Activated T-helper 1 cell treated with anti-CD3 and anti-CD28 coated beads, Interleukin-2, amount 50 U/mL, for 16 hours (primary cell): ENCODE data around the gene MUC5AC.
"Not testable (repeated sequence)": the region's sequence is repeated elsewhere in the genome, so short reads cannot be mapped to it uniquely, and the experiment has no call there.

Experiments used
- DNase-seq, 2 donors: peaks; one replicate each; pipeline ENCODE4 v3.0.0-alpha.2; 2020; ENCODE audit warnings: low read depth in 1 of 2, low spot score in 1 of 2

Gene MUC5AC

DNA sequence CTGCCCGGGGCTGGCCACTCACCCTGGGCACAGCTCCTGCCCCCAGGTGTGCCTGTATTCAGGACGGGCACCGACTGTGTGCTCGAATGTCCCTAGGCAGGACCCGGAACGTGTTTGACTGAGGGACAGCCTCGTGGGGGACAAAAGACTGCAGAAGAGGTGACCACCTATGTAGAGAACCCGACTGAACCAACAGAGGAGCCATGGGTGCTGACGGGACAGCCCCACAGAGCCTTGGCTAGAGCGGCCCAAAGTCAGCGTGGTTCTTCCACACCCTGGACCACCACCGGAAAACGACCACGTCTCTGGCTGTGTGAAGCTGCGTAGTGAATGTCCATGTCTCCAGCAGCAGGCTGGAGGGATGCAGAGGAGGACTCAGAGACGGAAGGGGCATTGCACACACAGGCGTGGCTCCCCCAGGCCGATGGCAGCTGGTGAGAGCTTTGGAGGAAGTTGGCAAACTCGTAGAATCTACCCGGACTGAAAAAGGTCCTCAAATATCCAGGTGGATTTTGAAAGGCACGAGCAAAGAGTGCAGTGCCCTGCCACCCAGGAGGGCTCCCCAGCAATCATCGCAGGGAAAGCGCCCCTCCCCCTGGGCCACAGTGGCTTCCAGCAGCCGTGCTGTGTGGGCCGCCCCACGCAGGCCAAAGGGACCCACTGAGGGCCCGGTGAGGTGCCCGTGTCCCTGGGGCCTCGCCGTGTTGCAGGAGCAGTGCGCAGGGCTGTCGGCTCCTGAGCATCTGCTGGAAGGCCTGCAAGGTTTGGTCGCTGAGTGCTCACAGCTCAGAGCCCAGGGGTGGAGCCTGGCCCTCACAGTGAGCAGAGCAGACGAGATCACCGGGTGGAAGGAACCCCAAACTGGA lies 47.6 kb downstream of the MUC5AC start:
- no peak for DNase-seq

DNA sequence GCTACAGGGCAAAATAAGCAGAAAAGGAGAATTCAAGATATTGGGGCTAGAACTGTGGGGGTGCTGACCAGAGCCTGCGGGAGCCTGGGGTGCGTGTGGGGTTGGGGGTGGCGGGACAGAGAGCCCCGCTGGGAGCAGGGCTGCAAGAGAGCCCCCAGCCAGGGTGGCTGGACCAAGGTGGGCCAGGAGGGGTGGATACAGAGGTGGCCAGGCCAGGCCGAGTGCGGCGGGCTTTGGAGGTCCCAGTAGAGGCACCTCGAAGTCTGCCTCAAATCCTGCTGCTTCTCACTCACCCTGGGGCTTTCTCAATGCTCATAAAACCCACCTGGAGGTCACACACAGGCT lies 48.2 kb downstream of the MUC5AC start:
- DNase-seq: no peak

DNA sequence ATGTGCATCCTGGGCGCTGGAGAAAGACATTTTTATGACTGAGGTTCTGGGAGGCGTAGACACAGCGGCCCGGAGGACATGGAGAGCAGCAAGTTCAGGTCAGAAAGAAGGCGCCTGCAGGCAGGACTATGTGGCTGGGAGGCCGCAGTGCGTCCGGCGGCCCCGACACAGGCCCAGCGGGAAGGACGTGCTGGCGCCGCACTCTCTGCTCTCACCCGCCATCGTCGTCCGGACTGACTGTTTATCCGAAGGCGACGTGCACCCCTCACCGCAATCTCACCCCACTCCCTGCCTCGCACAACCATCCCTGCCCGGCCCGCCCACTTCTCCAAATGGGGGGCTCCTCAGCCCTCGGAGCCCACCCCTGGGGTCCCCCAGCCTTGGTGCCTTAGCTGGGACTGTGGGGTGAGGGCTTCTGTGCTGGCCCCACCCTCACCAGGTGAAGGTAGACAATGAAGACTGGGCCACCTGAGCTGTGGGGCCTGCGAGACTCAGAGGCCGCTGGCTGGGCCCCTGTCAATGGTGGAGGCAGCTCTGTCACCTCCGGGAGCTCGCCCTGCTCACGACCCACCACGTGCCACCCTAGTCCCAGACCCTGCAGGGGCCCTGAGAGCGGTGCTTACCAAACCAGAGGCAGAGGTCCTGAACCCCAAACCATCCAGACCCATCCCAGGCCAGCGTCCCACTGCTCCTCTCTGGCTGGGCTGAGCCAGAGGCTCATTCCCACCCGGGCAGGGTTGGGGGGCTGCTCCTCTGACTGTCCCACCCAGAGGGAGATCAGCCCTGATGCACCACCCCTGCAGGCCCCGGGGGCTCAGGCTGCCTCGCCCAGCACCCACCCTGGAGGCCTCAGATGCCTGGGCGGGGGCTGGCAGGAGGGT lies 48.9 kb downstream of the MUC5AC start:
- DNase-seq: no peak

DNA sequence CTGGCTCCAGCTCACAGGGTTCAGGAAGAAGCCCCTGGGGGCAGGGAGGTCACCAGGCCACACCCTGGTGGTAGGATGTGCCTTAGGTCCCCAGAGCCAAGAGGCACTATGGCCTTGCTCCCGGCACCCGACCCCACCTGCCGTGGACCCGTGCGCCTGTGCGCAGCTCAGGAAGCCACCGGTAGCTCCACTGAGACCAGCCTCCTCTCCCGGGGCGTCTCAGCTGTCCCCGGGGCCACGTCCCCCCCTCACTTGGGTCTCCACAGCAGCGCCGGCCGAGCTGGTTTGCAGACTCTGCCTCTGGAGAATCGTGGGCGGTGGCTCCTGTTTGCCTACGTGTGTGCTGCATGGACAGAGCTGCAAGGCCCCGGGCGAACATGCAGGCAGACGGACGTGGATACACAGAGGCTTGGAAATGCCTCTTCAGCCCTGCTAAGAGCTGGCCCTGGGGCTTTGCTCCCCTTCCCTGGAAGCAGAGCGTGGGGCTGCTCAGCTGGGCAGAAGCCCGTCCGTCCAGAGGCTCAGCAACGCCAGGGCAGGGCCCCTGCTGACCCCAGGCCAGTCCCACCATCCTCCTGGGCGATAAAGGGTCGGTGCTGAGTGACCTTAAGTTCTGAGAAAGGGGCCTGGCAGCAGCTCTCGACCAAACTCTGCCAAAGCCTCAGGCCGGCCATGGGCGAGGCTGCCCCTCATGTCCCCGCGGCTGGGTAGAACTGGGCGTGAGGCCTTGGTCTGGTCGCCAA lies 49.8 kb downstream of the MUC5AC start:
- no peak for DNase-seq

DNA sequence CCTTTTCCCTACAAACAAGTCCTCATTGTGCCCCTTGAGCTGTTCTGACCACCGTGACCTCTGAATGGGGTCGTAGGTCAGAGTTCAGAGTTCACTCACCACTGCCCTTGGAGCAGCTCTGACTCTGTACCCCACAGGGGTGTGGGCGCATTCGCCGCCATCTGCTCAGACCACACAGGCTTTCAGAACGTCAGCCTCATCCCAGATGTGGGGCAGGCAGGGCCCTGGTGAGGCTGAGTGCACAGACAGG lies 50.3 kb downstream of the MUC5AC start:
- DNase-seq: no peak

DNA sequence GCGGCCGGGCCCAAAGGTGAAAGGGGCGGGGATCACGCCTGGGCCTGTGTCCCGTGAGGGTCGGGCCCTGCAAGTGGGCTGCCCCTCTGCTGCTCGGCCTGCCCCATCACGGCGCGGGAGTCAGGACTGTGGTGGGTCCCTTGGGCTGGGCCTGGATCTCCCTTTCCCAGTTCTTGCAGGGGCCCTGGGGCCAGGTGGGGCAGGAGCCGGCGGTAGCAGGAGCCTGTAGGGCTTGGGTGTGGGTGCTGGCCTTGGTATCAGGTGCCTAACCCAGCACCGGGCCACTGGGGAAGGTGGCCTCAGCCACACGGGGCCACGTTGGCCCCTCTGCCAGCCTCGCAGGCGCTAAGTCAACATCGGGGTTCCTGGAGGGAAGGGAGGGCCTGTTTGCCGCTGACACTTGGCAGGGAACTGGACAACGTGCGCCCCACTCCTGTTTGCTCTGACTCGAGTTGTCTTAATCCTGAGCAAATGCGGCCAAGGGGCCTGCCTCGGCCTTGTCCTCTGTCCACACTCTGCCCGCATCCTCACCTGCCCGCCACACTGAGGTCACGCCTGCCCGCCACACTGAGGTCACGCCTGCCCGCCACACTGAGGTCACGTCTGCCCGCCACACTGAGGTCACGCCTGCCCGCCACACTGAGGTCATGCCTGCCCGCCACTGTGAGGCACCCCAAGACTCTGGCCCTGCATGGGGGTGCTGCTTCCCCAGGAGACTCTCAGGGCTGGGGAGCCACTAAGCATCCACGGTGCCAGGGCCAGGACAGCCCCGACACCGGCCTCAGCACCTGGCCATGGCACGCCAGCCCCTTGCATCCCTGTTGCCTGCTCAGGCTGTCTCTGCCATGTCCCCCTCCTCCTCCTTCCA lies 50.9 kb downstream of the MUC5AC start:
- DNase-seq: no peak

DNA sequence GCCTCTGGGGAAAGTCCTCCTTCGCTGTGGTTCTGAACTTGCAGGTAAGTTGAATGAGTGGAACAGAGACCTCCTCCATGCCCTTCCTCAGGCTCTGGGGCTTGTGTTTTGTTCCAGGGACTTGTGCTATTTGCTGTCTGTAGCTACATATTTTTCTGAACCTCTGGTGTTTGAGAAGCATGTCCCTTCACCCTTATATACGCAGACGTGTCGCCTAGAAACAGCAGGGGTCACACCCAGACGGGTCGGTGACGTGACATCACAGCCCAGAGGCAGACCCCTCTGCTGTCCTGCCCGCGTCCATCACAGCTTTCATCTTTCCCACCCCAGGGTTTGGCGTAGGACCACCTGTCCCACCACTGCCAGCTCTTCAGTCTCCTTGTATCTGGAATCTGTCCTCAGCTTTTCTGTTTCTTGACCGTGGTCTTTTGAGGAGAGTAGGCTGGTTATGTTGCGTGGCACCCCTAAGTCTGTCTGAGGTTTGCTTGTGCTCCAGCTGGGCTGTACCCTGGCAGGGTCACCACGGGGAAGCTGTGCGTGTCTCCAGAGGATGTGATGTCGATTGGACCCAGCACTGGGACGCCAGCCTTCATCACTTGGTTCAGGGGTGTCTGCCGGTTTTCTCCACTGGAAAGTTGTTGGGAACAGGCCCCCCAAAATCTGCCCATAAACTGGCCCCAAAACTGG lies 51.8 kb downstream of the MUC5AC start:
- no peak for DNase-seq

DNA sequence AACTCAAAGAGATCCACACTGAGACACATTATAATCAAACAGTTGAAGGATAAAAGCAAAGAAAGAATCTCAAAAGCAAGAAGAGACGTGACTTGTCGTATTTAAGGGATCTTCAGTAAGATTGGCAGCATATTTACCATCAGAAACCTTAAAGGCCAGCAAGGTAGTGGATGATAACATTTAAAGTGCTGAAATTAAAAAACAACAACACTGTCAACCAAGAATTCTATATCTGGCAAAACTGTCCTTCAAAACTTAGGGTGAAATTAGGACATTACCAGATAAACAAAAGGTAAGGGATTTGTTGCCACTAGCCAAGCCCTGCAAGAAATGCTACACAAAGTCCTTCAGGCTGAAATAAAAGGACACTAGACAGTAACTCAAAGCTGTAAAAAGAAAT lies 54.1 kb downstream of the MUC5AC start:
- DNase-seq: no peak

DNA sequence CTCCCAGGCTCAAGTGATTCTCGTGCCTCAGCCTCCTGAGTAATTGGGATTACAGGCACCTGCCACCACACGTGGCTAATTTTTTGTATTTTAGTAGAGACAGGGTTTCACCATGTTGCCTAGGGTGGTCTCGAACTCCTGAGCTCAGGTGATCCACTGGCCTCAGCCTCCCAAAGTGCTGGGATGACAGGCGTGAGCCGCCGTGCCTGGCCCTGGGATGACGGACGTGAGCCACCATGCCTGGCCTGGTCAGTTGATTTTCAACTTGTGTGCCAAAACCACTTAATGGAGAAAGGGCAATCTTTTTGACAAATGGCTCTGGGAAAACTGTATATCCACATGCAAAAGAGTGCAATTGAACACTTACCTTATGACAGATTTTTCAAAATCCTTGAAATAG lies 58.1 kb downstream of the MUC5AC start:
- not testable (repeated sequence) for DNase-seq

DNA sequence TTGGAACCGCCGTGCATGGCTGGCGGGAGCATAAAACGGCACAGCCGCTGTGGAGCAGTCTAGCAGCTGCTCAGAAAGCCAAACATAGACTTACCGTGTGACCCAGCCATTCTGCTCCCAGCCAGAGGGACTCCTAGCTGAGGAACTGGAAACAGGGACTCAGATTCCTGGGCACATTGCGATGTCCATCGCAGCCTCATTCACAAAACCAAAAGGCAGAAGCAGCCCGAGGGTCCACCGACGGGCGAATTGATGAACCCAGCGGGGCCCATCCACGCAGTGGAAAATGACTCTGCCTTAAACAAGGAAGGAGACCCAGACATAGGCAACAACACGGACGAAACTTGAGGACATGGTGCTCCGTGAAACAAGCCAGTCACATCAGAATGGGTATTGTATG lies 59.4 kb downstream of the MUC5AC start:
- DNase-seq: no peak

DNA sequence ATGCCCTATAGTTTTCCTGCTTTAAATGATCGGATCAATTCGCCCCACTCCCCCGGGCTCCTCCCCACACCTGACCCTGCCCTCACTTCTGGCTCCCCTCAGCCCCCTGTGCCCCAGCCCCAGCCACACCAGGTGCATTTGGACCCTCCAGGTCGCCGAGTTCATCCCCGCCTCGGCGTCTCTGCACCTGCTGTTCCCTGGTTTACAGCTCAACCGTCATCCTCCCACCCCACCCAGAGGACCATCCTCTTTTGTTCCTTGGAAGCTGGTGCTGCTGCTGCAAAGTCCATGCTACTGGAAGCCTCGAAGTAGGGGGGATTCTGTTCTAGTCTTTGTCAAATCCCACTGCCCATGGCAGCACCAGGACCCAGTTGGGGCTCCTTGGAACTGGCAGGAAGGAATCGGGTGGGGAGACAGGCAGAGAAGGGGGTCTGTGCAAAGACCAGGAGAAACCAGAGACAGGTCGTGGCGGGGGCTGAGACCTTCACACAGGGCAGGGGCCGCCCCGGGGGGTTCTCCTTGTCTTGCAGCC lies 60.6 kb downstream of the MUC5AC start:
- DNase-seq: no peak

DNA sequence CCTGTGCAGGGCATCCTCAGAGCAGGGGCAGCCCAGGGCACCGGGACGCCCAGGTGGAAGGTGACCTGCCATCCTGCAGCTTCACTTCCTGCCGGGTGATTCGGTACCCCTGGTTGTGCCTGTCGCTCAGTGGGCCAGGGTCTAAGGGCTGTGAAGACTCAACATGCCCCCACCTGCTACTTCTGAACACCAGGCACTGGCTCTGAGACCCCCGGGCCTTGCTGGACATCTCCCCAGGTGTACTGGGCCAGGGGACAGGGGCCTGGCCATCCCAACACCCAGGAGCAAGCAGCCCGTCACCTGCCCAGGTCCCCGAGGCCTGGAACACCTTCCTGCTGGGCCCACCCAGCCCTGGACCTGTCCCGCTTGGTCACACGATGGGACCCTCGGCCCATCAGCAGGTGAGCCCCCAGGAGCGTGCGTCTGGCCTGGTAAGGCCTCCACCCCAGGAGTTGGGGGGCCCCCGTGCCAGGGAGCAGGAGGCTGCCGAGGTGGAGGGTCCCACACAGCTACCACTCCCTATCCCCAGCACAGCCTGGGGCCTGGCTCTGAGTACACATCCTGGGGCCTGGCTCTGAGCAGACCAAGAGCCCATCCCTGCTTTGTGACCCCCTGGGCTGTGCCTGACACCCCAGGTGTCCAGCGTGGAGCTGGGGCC lies 61.2 kb downstream of the MUC5AC start:
- DNase-seq: no peak

DNA sequence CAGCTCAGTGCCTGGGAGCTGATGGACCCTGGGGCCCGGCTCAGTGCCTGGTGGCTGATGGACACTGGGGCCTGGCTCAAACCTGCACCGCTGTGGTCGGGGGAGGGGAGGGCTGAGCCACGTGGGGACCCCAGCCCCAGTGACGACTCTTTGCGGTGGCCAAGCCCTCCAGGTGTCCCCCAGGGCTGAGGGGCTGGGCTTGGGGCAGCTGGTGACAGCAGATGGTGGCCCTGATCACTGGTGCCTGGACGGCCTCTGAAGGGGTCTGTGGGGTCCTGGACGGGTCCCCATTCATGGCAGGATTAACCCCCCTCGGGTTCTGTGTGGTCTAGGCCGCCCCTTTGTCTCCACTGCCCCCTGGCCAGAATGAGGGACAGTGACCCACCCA lies 61.7 kb downstream of the MUC5AC start:
- no peak for DNase-seq

DNA sequence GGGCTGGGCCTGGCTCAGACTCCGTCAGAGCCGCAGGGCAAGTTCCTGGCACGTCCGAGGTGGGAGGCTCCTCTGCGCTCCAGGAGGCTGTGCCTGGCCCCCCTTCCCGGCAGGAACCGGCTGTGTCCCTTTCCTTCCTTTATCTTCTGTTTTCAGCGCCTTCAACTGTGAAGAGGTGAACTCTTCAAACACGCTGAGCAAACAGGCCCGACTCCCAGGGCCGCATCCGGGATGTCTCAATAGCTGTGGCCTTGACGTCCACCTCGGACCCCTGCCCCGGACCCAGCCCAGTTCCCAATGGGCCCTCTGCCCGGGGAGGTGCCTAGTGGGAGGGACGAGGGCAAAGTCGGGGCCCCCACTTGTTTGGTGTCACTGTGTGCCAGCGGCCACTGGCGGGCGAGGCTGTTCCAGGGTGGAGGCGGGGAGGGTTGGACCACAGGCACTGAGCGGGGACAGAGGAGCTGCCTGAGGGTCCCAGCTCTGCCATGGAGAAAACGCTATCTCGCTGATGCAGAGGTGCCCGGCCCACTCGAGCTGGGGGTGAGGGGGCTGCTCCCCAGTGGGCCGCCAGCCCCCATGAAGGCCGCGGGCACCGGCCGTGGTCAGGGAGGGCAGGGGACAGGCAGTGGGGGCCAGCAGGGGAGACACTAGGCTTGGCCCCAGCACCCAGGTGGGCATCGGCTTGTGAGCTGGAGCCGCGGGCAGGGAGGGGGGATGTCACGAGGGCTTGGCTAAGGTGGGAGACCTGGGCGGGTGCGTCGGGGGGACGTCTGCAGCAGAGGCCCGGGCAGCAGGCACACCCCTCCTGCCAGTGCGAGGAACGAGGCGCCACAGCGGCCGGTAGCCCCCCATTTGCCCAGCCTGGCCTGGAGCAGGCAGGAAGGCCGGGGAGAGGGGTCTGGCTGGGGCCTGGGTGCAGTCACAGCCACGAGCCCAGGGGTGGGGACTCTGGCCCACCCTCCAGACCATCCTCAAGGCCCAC lies 62.4 kb downstream of the MUC5AC start:
- no peak for DNase-seq

DNA sequence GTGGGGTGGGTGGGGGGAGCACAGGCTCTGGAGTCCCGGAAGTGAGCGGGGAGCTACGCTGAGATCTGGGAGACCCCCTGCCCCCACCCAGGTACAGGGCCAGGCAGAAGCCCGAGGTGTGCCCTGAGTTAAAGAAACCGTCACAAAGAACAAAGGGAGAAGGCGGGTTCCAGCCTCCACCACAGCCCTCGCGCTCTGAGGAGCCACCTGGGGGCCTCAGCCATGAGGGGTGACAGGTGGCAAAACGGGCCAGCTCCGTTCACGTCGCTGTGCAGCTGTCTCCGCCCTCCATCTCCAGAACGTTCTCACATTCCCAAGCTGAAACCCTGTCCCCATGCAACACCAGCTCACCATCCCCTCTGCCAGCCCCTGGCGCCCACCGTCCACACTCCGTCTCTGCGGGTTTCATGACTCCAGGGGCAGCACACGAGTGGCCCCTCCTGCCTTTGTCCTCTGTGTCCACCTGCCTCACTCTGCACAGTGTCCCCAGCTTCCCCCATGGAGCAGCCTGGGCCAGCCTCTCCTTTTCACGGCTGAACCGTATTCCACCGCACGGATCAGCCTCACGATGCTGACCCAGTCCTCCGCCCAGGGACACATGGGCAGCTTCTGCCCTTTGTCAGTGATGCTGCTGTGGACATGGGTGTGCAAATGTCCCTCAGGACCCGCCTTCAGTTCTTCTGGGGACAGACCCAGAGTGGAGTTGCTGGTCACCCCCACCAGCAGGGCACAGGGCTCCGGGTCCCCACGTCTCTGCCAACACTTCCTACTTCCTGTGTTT lies 63.4 kb downstream of the MUC5AC start:
- no peak for DNase-seq

DNA sequence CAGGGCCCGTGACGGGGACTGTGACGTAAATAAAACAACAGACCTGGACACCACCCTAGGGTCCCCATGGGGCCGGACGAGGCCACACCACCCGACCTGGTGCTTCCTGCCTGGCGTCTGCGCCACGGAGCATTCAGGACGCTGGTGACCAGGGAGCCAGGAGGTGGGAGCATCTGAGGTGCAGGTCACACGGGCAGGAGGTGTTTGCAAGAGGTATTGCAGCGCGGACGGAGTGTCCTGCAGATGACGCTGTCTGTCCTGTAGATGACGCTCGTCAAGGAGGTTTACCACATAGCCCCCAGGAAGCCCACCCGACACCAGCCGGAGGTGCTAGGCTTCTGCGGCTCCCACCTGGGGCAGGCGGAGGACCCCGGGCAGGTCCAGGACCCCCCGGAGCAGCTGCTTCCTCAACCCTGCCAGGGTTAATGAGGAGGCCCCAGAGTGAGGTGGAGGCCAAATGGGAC lies 64.1 kb downstream of the MUC5AC start:
- no peak for DNase-seq

DNA sequence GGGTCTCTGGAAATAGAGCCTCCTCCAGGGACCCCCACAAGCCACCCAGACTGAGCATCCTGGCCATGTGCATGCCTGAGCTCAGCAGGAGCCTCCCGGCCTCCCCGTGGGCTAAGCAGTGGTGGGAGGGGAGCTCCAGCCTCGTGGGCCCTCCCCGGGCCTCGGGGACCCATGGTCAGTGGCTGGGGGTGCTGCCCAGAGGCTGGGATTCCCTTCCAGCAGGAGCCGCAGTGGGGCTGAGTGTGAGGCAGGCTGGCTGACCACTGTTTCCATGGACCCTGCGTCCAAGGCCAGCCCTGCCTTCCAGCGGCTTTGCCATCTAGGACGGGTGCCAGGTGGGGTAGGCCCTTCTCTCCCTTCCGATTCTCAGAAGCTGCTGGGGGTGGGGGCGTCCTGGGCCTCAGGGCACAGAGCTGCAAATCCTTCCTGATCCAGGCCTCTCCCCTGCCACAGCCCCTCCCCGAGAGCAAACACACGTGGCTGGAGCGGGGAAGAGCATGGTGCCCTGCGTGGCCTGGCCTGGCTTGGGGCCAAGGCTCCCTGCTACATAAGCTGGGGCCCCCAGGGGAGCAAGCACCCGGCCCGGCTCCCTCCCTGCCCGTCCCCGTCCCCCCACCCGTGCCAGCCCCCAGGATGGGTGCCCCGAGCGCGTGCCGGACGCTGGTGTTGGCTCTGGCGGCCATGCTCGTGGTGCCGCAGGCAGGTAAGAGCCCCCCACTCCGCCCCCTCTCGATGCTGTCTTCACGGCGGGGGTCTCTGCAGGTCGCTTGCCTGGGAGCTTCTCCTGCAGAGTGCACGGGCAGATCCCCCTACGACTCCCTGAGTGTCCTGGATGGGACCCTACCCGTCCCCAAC lies 65.0 kb downstream of the MUC5AC start, which contains the start of gene MUC5B:
MUC5B (plus strand) TSS at position 576 of the 855 bp plus-strand sequence; CDS start at position 634, 58 bp downstream.
- DNase-seq: no peak
